ENCODE data around the gene TRAM1L1. TPM values are rescaled to one million over a fixed set of nuclear protein-coding genes. Genes with fewer than 3 reads are reported as not detected.

The TRAM1L1 gene
- total RNA-seq, 1 donor from 2014 or later: 1.3 TPM

DNA sequence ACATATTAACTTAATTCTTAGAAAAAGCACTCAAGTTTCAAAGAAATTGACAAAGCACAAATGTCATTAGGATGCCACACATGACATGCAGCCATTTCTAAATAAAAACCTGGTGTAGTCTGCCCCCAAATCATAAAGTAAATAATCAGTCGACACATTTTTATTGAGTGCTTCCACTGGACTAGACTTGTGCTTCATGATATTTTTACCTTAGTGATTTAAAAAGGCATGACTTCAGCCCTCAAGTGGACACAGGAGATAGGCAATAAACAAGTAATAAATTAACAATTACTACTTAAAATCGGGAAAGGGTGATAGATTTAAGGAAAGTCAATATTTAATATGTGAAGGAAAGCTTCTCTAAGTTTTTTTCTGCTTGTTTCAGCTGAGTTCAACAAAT, 7.6 kb downstream of the TRAM1L1 start:
- TF ChIP-seq, protein P1, sequence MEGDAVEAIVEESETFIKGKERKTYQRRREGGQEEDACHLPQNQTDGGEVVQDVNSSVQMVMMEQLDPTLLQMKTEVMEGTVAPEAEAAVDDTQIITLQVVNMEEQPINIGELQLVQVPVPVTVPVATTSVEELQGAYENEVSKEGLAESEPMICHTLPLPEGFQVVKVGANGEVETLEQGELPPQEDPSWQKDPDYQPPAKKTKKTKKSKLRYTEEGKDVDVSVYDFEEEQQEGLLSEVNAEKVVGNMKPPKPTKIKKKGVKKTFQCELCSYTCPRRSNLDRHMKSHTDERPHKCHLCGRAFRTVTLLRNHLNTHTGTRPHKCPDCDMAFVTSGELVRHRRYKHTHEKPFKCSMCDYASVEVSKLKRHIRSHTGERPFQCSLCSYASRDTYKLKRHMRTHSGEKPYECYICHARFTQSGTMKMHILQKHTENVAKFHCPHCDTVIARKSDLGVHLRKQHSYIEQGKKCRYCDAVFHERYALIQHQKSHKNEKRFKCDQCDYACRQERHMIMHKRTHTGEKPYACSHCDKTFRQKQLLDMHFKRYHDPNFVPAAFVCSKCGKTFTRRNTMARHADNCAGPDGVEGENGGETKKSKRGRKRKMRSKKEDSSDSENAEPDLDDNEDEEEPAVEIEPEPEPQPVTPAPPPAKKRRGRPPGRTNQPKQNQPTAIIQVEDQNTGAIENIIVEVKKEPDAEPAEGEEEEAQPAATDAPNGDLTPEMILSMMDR (IDR thresholded peaks at IDR 0.05): no peak
- intact Hi-C loops (cut with DNase I): no loop called here
- H3K27ac ChIP-seq: no peak overlapping the region
- no peaks in the 10 kb centered on the region for H3K4me1 ChIP-seq
- ATAC-seq (no peak), DNase-seq (no peak)
- no peak overlapping the region for H3K4me3 ChIP-seq
- no peaks in the 10 kb centered on the region for H3K36me3 ChIP-seq
- H3K9me3 ChIP-seq: no peaks in the 10 kb centered on the region
- H3K27me3 ChIP-seq (ENCODE audit: low read depth): no peaks in the 10 kb centered on the region

DNA sequence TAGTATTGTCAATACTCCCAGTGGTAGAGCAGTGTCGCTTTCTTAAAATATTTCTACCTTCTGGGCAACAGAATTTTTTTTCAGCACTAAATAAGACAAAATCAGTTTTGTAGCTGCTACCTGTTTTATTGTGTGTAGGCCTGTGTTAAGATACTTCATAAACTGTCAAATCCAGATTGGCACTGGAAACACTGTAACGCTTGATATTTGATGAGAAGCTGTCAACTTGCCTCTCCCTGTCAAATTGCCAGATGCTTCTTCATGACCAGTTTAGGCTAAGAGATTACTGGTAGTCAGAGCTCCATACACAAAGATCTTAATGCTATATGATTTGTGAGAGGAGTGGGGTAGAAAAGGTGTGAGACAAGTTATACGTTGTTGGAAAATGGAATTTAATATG, 17.3 kb downstream of the TRAM1L1 start:
- TF ChIP-seq, protein P1 (IDR thresholded peaks at IDR 0.05): no peak
- Histone ChIP-seq H3K36me3 (no peaks in the 10 kb centered on the region), H3K9me3 (no peaks in the 10 kb centered on the region), H3K4me1 (no peaks in the 10 kb centered on the region), H3K4me3 (no peak overlapping the region), H3K27ac (no peak overlapping the region), H3K27me3 (ENCODE audit: low read depth) (no peaks in the 10 kb centered on the region)
- intact Hi-C loops (cut with DNase I): no loop called here
- ATAC-seq (no peak), DNase-seq (no peak)

DNA sequence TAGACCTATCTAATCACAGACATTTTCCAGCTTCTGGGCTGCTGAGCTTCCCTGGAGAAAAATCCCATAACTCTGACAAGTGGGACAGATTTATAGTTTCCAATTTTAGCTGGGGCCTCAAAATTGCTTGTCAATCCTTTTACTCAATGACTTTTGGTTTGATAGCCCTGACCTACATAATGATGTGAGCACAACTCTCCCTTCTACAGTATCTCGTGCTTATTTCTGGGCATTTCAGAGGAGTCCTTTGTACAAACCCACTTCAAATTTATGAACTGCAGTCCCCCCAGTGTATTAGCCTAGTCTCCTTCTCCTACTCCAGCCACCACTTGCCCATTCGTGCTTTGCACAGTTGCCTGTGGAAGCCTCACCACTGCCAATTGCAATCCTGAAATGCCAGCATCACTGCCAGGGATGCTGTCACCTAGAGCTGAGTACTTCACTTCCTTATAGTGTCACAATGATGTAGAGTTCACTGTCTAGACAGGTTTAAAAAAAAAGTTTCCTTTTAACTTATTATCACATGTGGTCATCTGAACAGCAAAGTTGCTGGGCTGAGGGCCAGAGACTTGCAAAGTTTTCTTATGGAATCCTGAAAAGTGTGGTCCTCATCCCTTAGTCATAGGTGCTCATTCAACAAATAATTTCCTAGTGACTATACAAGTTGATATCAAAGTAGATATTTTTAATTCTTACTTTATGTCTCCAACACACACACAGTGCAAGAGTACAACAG, 21.2 kb downstream of the TRAM1L1 start:
- no peak overlapping the region for H3K27ac ChIP-seq
- H3K27me3 ChIP-seq (ENCODE audit: low read depth): no peaks in the 10 kb centered on the region
- no peaks in the 10 kb centered on the region for H3K4me1 ChIP-seq
- H3K9me3 ChIP-seq: no peaks in the 10 kb centered on the region
- intact Hi-C loops (cut with DNase I): no loop called here
- DNase-seq (no peak), ATAC-seq (no peak)
- no peaks in the 10 kb centered on the region for H3K36me3 ChIP-seq
- TF ChIP-seq, protein P1 (IDR thresholded peaks at IDR 0.05): no peak
- no peak overlapping the region for H3K4me3 ChIP-seq

DNA sequence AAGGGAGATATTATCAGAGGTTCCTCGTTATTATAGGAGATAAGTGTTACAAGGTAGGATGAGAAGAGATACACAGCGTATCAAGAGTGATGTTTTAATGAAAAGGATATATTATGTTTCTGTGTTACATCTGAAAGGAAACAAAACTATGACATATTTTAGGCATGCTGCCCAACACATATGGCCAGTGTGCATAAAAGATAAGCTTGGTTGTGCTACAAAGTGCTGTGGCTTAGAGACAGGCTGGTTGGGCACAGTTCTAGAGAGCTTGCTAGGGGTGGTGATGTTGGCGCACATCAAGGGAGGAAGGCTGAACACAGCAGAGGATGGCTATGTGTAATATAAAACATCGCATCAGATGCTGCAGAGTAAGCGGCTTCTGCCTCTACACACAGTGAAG, 42.4 kb downstream of the TRAM1L1 start:
- Histone ChIP-seq H3K4me1 (no peaks in the 10 kb centered on the region), H3K36me3 (no peaks in the 10 kb centered on the region), H3K9me3 (no peaks in the 10 kb centered on the region), H3K27ac (no peak overlapping the region), H3K4me3 (no peak overlapping the region), H3K27me3 (ENCODE audit: low read depth) (no peaks in the 10 kb centered on the region)
- ATAC-seq (peak in 1 of 2 donors; percentile 14), DNase-seq (no peak)
- TF ChIP-seq, protein P1 (IDR thresholded peaks at IDR 0.05): no peak
- intact Hi-C loops (cut with DNase I): no loop called here
